PFSK-1 (cell line): ENCODE results near the gene KAZN.

ENCODE experiments used
- FOXP2 ChIP-seq: optimal IDR thresholded peaks from 2 replicates; pipeline ENCODE3; 2011; ENCODE audit warnings: borderline replicate concordance, control low read depth, inconsistent platforms; ENCODE audit not compliant: insufficient read depth; ENCODE audit errors: extremely low read length, extremely low read depth
- POLR2AphosphoS5 ChIP-seq: IDR thresholded peaks from 2 replicates; pipeline ENCODE4 v1.6.1; 2012; ENCODE audit warnings: low read depth, mild to moderate bottlenecking, control low read depth, low read length, moderate library complexity
- REST ChIP-seq, 2 experiments: IDR thresholded peaks; 2 replicates each; pipeline versions ENCODE4 v1.6.1 to v1.8.0; 2011 to 2012; ENCODE audit warnings: low read depth in 2 of 2, low read length in 2 of 2, control low read depth in 1 of 2, inconsistent platforms in 1 of 2, mild to moderate bottlenecking in 1 of 2, moderate library complexity in 1 of 2; ENCODE audit not compliant: insufficient read depth in 1 of 2
- SIN3A ChIP-seq: IDR thresholded peaks from 2 replicates; pipeline ENCODE4 v1.6.1; 2012; ENCODE audit warnings: mild to moderate bottlenecking, low read length, moderate library complexity, borderline replicate concordance; ENCODE audit not compliant: insufficient read depth
- TAF1 ChIP-seq: IDR thresholded peaks from 2 replicates; pipeline ENCODE4 v1.6.1; 2012; ENCODE audit warnings: low read length, control low read depth, borderline replicate concordance; ENCODE audit not compliant: insufficient read depth

The KAZN gene

GRCh38 chr1:14627608-14628489 lies 29.4 kb downstream of the KAZN start:
- no peak for TF ChIP-seq POLR2AphosphoS5
- TF ChIP-seq FOXP2: no peak
- no peak for TF ChIP-seq REST (IDR thresholded peaks at IDR 0.05; ENCODE audit: insufficient read depth in 1 of 2, low read depth in 2 of 2, low read length in 2 of 2)
- no peak for TF ChIP-seq TAF1
- no peak for TF ChIP-seq SIN3A

- TF ChIP-seq REST (IDR thresholded peaks at IDR 0.05; ENCODE audit: insufficient read depth in 1 of 2, low read depth in 2 of 2, low read length in 2 of 2) (no peak), FOXP2 (no peak), POLR2AphosphoS5 (no peak), TAF1 (no peak), SIN3A (no peak)
Measured at GRCh38 chr1:14629363-14630014, 31.0 kb downstream of the KAZN start.

- TF ChIP-seq REST (IDR thresholded peaks at IDR 0.05; ENCODE audit: insufficient read depth in 1 of 2, low read depth in 2 of 2, low read length in 2 of 2) (no peak), FOXP2 (no peak), POLR2AphosphoS5 (no peak), TAF1 (no peak), SIN3A (no peak)
Measured at GRCh38 chr1:14630986-14631385, 32.5 kb downstream of the KAZN start.

- TF ChIP-seq POLR2AphosphoS5 (no peak), TAF1 (no peak), SIN3A (no peak), REST (IDR thresholded peaks at IDR 0.05; ENCODE audit: insufficient read depth in 1 of 2, low read depth in 2 of 2, low read length in 2 of 2) (no peak), FOXP2 (no peak)
Measured at GRCh38 chr1:14631421-14631820, 32.9 kb downstream of the KAZN start.
